Psoas muscle (tissue), 8 donors: ENCODE measurements around the gene FAM177A1. TPM values are rescaled to one million over a fixed set of nuclear protein-coding genes. Genes with fewer than 3 reads are reported as not detected.

Experiments used
- ATAC-seq, 4 donors: fragments of 200-7000 bp; cut with Tn5 transposase; one replicate each; pipeline ENCODE4 v1.9.1; 2020; ENCODE audit warnings: moderate library complexity in 3 of 4, mild to moderate bottlenecking in 2 of 4
- DNase-seq, 2 donors: peaks; one replicate each; pipeline ENCODE4 v3.0.0-alpha.2; 2020
- H3K27ac ChIP-seq: fragments of 200-600 bp; one replicate; pipeline ENCODE4 v1.8.0; 2022
- H3K27me3 ChIP-seq, 3 donors: fragments of 200-600 bp in 1 of 3; one replicate each; pipeline versions ENCODE4 v1.6.1 to v1.8.0; 2013 to 2022; ENCODE audit warnings: low read length in 2 of 3, mild to moderate bottlenecking in 2 of 3, moderate library complexity in 1 of 3; ENCODE audit not compliant: insufficient read depth in 3 of 3
- H3K36me3 ChIP-seq, 2 donors: fragments of 200-600 bp in 1 of 2; one replicate each; pipeline versions ENCODE4 v1.6.1 to v1.8.0; 2013 to 2022; ENCODE audit warnings: low read depth in 1 of 2, mild to moderate bottlenecking in 1 of 2, moderate library complexity in 1 of 2; ENCODE audit not compliant: insufficient read depth in 1 of 2
- H3K4me1 ChIP-seq: fragments of 200-600 bp; one replicate; pipeline ENCODE4 v1.8.0; 2022
- H3K4me3 ChIP-seq: fragments of 200-600 bp; one replicate; pipeline ENCODE4 v1.8.0; 2022; ENCODE audit warnings: mild to moderate bottlenecking
- H3K9me3 ChIP-seq: fragments of 200-600 bp; one replicate; pipeline ENCODE4 v1.8.0; 2022
- CTCF ChIP-seq: fragments of 200-600 bp; IDR thresholded peaks from one replicate; pipeline ENCODE4 v1.8.0; 2022; ENCODE audit warnings: antibody characterized with exemption
- WGBS, 3 donors: extraction: QIAGEN DNeasy Blood & Tissue Kit; methylation state at CpG; one replicate each; pipeline versions ENCODE4 v1.1.6 to v1.1.7; 2013; 5-methylcytosine and 5-hydroxymethylcytosine counted together
- intact Hi-C, 2 donors: fragments of 100-400 bp; cut with DNase I; formaldehyde crosslinking; loops; one replicate each; pipeline versions ENCODE4 v1.11.0 to v1.14.2; 2022
- polyA plus RNA-seq, 3 donors: library from polyadenylated mRNA; stranded (reverse); fragments of 200-250 nt; gene quantifications; one replicate each; pipeline ENCODE4 v1.2.3, GENCODE V29; 2013
- total RNA-seq, 4 donors: library from RNA; stranded (reverse); fragmentation: NEBNext Ultra II Directional in 2 of 4; extraction: Animal tissue kit (Norgen Biotek cat#: 25700) in 2 of 4; gene quantifications; one replicate each; pipeline versions ENCODE4 v1.2.1 to v1.2.4, GENCODE V29; 2021 to 2023
- donor health status: healthy with polysubstance abuse.
- donor health status: DM: no; HTN: no; CAD: no; lungs with moderate emphysema.
- donor health status: Bipolar disorder and iron deficiency.
- donor health status: healthy.
- donor health status: DM: yes; HTN: yes; CAD: no.
- donor health status: DM: no; HTN: no; CAD: no.
- donor health status: DM: no; HTN: no; CAD: no.
- donor health status: DM: yes; HTN: yes; CAD: no.

The FAM177A1 gene
- total and polyA plus RNA-seq, 7 donors = 32.9 to 83.3 (median 57.2) TPM

- Histone ChIP-seq H3K36me3 (peaks cover 6 to 86% of the 10 kb centered on the region in 2 donors), H3K4me3 (no peak overlapping the region), H3K27me3 (no peaks in the 10 kb centered on the region), H3K4me1 (no peaks in the 10 kb centered on the region), H3K27ac (no peak overlapping the region), H3K9me3 (no peaks in the 10 kb centered on the region)
- 88 to 97% (median 91%) methylated on average over 1 of the region's 1 CpG for WGBS, 3 donors
- intact Hi-C loops = no loop called here
- ATAC-seq = no peak
- no peak for DNase-seq
- TF ChIP-seq CTCF = no peak
Observed at GRCh38 chr14:35004839-35005238, 41.2 kb upstream of the FAM177A1 start.

GRCh38 chr14:35016568-35016967 lies 29.5 kb upstream of the FAM177A1 start:
- H3K27ac ChIP-seq = no peak overlapping the region
- no peak for DNase-seq
- no peak for TF ChIP-seq CTCF
- WGBS, 3 donors = 100% methylated on average over 1 of the region's 1 CpG
- H3K4me1 ChIP-seq = no peaks in the 10 kb centered on the region
- intact Hi-C loops = no loop called here
- no peaks in the 10 kb centered on the region for H3K9me3 ChIP-seq
- peaks cover 6 to 100% of the 10 kb centered on the region in 2 donors for H3K36me3 ChIP-seq
- no peak overlapping the region for H3K4me3 ChIP-seq
- H3K27me3 ChIP-seq = no peaks in the 10 kb centered on the region
- no peak for ATAC-seq

GRCh38 chr14:35020713-35021112 lies 25.4 kb upstream of the FAM177A1 start:
- intact Hi-C loops = loop anchor here in 1 of 2 donors (10.0 kb wide), 1 partner anchor 64 kb away; no protein-coding TSS in a partner anchor
- H3K27ac ChIP-seq = no peak overlapping the region
- no peak for ATAC-seq
- WGBS, 3 donors = 74 to 86% (median 85%) methylated on average over 4 of the region's 4 CpGs
- H3K27me3 ChIP-seq = no peaks in the 10 kb centered on the region
- TF ChIP-seq CTCF = no peak
- H3K36me3 ChIP-seq = peaks cover 8 to 98% of the 10 kb centered on the region in 2 donors
- H3K4me3 ChIP-seq = no peak overlapping the region
- DNase-seq = no peak
- no peaks in the 10 kb centered on the region for H3K4me1 ChIP-seq
- no peaks in the 10 kb centered on the region for H3K9me3 ChIP-seq

GRCh38 chr14:35028435-35028834 lies 17.6 kb upstream of the FAM177A1 start:
- Histone ChIP-seq H3K4me3 (no peak overlapping the region), H3K36me3 (peaks cover 4 to 96% of the 10 kb centered on the region in 2 donors), H3K27me3 (no peaks in the 10 kb centered on the region), H3K27ac (no peak overlapping the region), H3K4me1 (no peaks in the 10 kb centered on the region), H3K9me3 (no peaks in the 10 kb centered on the region)
- DNase-seq = no peak
- 94 to 95% (median 95%) methylated on average over 2 of the region's 2 CpGs for WGBS, 3 donors
- no peak for TF ChIP-seq CTCF
- ATAC-seq = no peak
- intact Hi-C loops = loop anchor here in 1 of 2 donors (10.0 kb wide), 1 partner anchor 56 kb away; no protein-coding TSS in a partner anchor

- Histone ChIP-seq H3K4me3 (no peak overlapping the region), H3K36me3 (peaks cover 3 to 59% of the 10 kb centered on the region in 2 donors), H3K9me3 (no peaks in the 10 kb centered on the region), H3K27ac (no peak overlapping the region), H3K27me3 (no peaks in the 10 kb centered on the region), H3K4me1 (no peaks in the 10 kb centered on the region)
- WGBS, 3 donors = 98 to 100% (median 100%) methylated on average over 2 of the region's 2 CpGs
- DNase-seq = no peak
- no peak for ATAC-seq
- TF ChIP-seq CTCF = no peak
- intact Hi-C loops = no loop called here
Observed at GRCh38 chr14:35032562-35032961, 13.5 kb upstream of the FAM177A1 start.
